Spleen (tissue), 11 donors: ENCODE measurements around the gene COL23A1. TPM values are rescaled to one million over a fixed set of nuclear protein-coding genes. Genes with fewer than 3 reads are reported as not detected.

Experiments used
- DNase-seq: peaks from one replicate; pipeline ENCODE4 v3.0.0-alpha.2; 2020
- H3K27ac ChIP-seq, 8 donors: fragments of 200-600 bp; sonication (generic) in 7 of 8; 1 replicate in 4 of 8; 2 replicates in 4 of 8; pipeline versions ENCODE4 v1.5.0 to v1.8.0; 2016 to 2021; ENCODE audit warnings: inconsistent platforms in 4 of 8, mild to moderate bottlenecking in 4 of 8, moderate library complexity in 1 of 8
- H3K27me3 ChIP-seq, 7 donors: fragments of 200-600 bp; sonication (generic) in 6 of 7; replicated peaks in 1 of 7; 1 replicate in 4 of 7; 2 replicates in 3 of 7; pipeline versions ENCODE4 v1.5.0 to v1.8.0; 2016 to 2021; ENCODE audit warnings: inconsistent platforms in 3 of 7, mild to moderate bottlenecking in 1 of 7
- H3K36me3 ChIP-seq, 6 donors: fragments of 200-600 bp; sonication (generic) in 5 of 6; 1 replicate in 4 of 6; 2 replicates in 2 of 6; pipeline versions ENCODE4 v1.5.0 to v1.8.0; 2016 to 2021; ENCODE audit warnings: inconsistent platforms in 2 of 6
- H3K4me1 ChIP-seq, 6 donors: fragments of 200-600 bp; sonication (generic) in 5 of 6; 1 replicate in 3 of 6; 2 replicates in 3 of 6; pipeline versions ENCODE4 v1.5.0 to v1.8.0; 2016 to 2021; ENCODE audit warnings: inconsistent platforms in 3 of 6
- H3K4me3 ChIP-seq, 8 donors: fragments of 200-600 bp; sonication (generic) in 7 of 8; 1 replicate in 4 of 8; 2 replicates in 4 of 8; pipeline versions ENCODE4 v1.5.0 to v1.8.0; 2016 to 2021; ENCODE audit warnings: inconsistent platforms in 4 of 8, mild to moderate bottlenecking in 4 of 8, moderate library complexity in 2 of 8
- H3K9me3 ChIP-seq, 8 donors: fragments of 200-600 bp; sonication (generic) in 7 of 8; 1 replicate in 4 of 8; 2 replicates in 4 of 8; pipeline versions ENCODE4 v1.5.0 to v1.8.0; 2016 to 2021; ENCODE audit warnings: inconsistent platforms in 4 of 8
- CTCF ChIP-seq, 11 experiments: fragments of 200-600 bp in 7 of 11; fragments of 450-650 bp in 4 of 11; sonication (generic) in 4 of 11; IDR thresholded peaks in 8 of 11; conservative IDR thresholded peaks in 3 of 11; 1 replicate in 7 of 11; 2 replicates in 4 of 11; pipeline versions ENCODE4 v1.4.0 to v1.8.0; 2016 to 2021; ENCODE audit warnings: antibody characterized with exemption in 11 of 11, inconsistent platforms in 4 of 11, mild to moderate bottlenecking in 1 of 11
- POLR2A ChIP-seq, 3 donors: fragments of 450-650 bp; IDR thresholded peaks; one replicate each; pipeline ENCODE4 v1.5.1; 2017; ENCODE audit warnings: antibody characterized with exemption in 3 of 3, mild to moderate bottlenecking in 1 of 3
- POLR2AphosphoS5 ChIP-seq, 3 donors: sonication (generic); formaldehyde crosslinking; IDR thresholded peaks; one replicate each; pipeline ENCODE4 v1.5.1; 2017; ENCODE audit warnings: antibody characterized with exemption in 3 of 3
- WGBS, 5 donors: extraction: QIAGEN DNeasy Blood & Tissue Kit in 3 of 5; methylation state at CpG; one replicate each; pipeline versions ENCODE4 v1.1.5 to v1.1.7; 2013 to 2018; 5-methylcytosine and 5-hydroxymethylcytosine counted together
- intact Hi-C: fragments of 100-400 bp; cut with DNase I; formaldehyde crosslinking; loops from one replicate; pipeline ENCODE4 v1.15.0; 2023; ENCODE audit warnings: low total_unique reads
- polyA plus RNA-seq, 3 donors: library from polyadenylated mRNA; stranded (reverse); fragments of 200-250 nt; gene quantifications; one replicate each; pipeline ENCODE4 v1.2.1, GENCODE V29; 2013
- total RNA-seq, 7 donors: library from RNA; depleted of rRNA in 3 of 7; stranded (reverse); fragments of >200 nt in 3 of 7; fragmentation: NEBNext Ultra II Directional in 4 of 7; extraction: Animal tissue kit (Norgen Biotek cat#: 25700) in 4 of 7; gene quantifications; one replicate each; pipeline versions ENCODE4 v1.1.0 to v1.2.1, GENCODE V29; 2016 to 2021
- donor health status: healthy with polysubstance abuse.
- donor health status: DM: no; HTN: no; CAD: no; lungs with moderate emphysema.
- donor health status: DM: no; HTN: no; CAD: no.
- donor health status: Bipolar disorder and iron deficiency.
- donor health status: healthy.
- donor health status: DM: no; HTN: no; CAD: no.
- donor health status: DM: yes; HTN: yes; CAD: no.

COL23A1 gene
- total and polyA plus RNA-seq, 10 donors = 0.63 to 3.8 (median 1.9) TPM

- Histone ChIP-seq H3K4me1 (no peaks in the 10 kb centered on the region), H3K9me3 (peaks cover 0 to 9% (median 2%) of the 10 kb centered on the region in 8 donors), H3K4me3 (no peak overlapping the region), H3K36me3 (no peaks in the 10 kb centered on the region), H3K27me3 (no peaks in the 10 kb centered on the region), H3K27ac (no peak overlapping the region)
- intact Hi-C loops = no loop called here
- 81 to 92% (median 86%) methylated on average over 12 to 13 of the region's 13 CpGs for WGBS, 5 donors
- no peak for DNase-seq
- TF ChIP-seq CTCF (IDR thresholded peaks at IDR 0.05 in 8 of 11, conservative IDR thresholded peaks at IDR 0.05 in 3 of 11) (no peak), POLR2AphosphoS5 (IDR thresholded peaks at IDR 0.05) (no peak), POLR2A (IDR thresholded peaks at IDR 0.05) (no peak)
Measured at GRCh38 chr5:178505639-178506407, 84.4 kb downstream of the COL23A1 start.

- intact Hi-C loops = no loop called here
- Histone ChIP-seq H3K9me3 (peaks cover 0 to 9% (median 2%) of the 10 kb centered on the region in 8 donors), H3K27me3 (no peaks in the 10 kb centered on the region), H3K27ac (no peak overlapping the region), H3K36me3 (no peaks in the 10 kb centered on the region), H3K4me1 (no peaks in the 10 kb centered on the region), H3K4me3 (no peak overlapping the region)
- 79 to 85% (median 84%) methylated on average over 10 to 11 of the region's 11 CpGs for WGBS, 5 donors
- no peak for DNase-seq
- TF ChIP-seq POLR2A (IDR thresholded peaks at IDR 0.05) = no peak
- no peak for TF ChIP-seq CTCF (IDR thresholded peaks at IDR 0.05 in 8 of 11, conservative IDR thresholded peaks at IDR 0.05 in 3 of 11)
- no peak for TF ChIP-seq POLR2AphosphoS5 (IDR thresholded peaks at IDR 0.05)
Measured at GRCh38 chr5:178504340-178504960, 85.7 kb downstream of the COL23A1 start.

GRCh38 chr5:178502401-178503100, 87.6 kb downstream of the COL23A1 start:
- Histone ChIP-seq H3K36me3 (no peaks in the 10 kb centered on the region), H3K9me3 (peaks cover 0 to 6% (median 0%) of the 10 kb centered on the region in 8 donors), H3K27ac (no peak overlapping the region), H3K27me3 (no peaks in the 10 kb centered on the region), H3K4me3 (no peak overlapping the region), H3K4me1 (no peaks in the 10 kb centered on the region)
- 79 to 90% (median 82%) methylated on average over 21 of the region's 21 CpGs for WGBS, 5 donors
- intact Hi-C loops = no loop called here
- no peak for TF ChIP-seq CTCF (IDR thresholded peaks at IDR 0.05 in 8 of 11, conservative IDR thresholded peaks at IDR 0.05 in 3 of 11)
- DNase-seq = no peak

DNA sequence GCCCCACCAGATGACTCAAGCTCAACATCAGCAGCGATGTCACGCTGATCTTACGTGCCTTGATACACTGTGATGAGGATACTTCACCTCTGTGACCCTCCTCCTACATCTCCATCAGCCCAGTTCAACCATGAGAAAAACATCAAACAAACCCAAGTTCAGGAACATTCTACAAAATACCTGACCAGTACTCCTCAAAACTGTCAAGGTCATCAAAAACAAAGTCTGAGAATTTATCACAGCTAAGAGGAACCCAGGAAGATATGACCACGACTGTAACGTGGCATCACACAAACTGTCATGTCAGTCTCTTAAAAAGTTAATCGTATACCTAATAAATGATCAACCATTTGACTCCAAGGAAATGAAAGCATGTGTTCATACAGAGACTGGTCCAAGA, 90.8 kb downstream of the COL23A1 start:
- Histone ChIP-seq H3K27me3 (no peaks in the 10 kb centered on the region), H3K36me3 (no peaks in the 10 kb centered on the region), H3K27ac (no peak overlapping the region), H3K9me3 (no peaks in the 10 kb centered on the region), H3K4me3 (no peak overlapping the region), H3K4me1 (peaks cover 0 to 6% (median 0%) of the 10 kb centered on the region in 6 donors)
- intact Hi-C loops = no loop called here
- WGBS, 5 donors = 79 to 89% (median 80%) methylated on average over 6 of the region's 6 CpGs
- TF ChIP-seq CTCF (IDR thresholded peaks at IDR 0.05 in 8 of 11, conservative IDR thresholded peaks at IDR 0.05 in 3 of 11) = no peak
- TF ChIP-seq POLR2AphosphoS5 (IDR thresholded peaks at IDR 0.05) = no peak
- no peak for TF ChIP-seq POLR2A (IDR thresholded peaks at IDR 0.05)
- no peak for DNase-seq
